DMS153 treated with DMSO at 0.1 percent for 48 hours (cell line): ENCODE measurements around the gene MMD.
"Not testable (repeated sequence)": the region's sequence is repeated elsewhere in the genome, so short reads cannot be mapped to it uniquely, and the experiment has no call there.

ENCODE experiments used
- DNase-seq: peaks from one replicate; lab custom pipeline; 2025; ENCODE audit not compliant: unreplicated experiment; lab: John Stamatoyannopoulos, UW

MMD gene

DNA sequence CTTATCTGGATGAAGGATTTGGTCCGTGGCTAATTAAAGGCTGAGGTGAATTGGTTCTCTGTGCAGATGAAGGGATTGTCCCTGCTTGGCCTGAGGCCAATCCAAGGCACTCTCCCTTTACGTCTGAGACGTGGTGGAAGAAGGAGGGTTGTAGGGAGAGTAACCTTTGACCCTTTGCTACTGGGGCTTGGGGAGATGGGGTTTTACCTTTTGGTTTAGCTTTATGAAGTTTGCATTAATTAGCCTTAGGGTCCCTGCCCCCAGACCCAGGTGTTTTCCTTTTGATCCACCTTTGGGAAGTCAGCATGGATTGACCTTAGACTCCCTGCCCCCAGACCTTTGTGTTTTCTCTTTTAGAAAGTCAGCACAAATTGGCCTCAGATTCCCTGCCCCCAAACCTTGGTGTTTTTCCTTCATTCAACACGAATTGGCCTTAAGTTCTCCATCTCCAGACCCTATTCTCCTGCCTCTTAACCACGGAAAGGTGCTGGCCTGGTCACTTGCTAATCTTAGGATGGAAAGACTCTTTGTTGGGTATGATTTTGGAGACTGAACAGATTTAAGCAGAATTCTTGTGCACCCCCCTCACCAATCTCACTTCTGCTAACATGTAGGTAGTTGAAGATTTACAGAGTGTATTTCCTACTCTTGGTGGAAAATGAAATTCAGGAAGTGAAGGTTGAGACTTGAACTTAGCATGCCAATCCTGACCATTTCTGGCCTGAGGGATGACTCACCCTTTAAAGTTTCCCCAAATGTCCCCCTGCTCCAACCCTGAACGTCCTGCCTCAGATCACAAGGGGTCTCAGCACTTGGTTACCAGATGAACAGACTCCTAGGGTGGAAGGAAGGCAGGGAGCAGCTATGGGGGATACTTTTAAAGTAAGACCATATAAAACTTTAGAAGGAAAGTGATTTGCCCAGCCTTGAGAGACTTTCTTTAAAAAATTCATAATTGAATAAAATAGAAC lies 23.1 kb upstream of the MMD start:
- DNase-seq = no peak

DNA sequence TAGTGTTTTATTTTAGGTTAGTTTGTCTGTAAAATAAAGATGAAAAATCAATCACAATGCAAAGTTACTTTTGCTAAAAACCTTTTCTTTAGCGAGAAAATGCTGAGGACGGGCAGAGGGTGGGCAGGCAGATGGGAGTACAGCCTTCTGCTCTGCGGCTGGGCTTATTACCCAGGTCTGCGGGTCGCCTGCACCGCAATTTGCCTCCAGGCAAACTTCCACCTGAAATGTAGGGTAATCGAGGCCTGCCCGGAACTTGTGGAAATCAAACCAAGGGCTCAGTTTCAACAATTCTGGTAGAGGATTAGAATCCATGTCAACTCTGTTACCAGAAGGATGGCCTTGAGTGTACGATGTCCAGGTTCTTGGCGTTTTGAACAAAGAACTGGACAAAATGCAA lies 22.3 kb upstream of the MMD start:
- no peak for DNase-seq

DNA sequence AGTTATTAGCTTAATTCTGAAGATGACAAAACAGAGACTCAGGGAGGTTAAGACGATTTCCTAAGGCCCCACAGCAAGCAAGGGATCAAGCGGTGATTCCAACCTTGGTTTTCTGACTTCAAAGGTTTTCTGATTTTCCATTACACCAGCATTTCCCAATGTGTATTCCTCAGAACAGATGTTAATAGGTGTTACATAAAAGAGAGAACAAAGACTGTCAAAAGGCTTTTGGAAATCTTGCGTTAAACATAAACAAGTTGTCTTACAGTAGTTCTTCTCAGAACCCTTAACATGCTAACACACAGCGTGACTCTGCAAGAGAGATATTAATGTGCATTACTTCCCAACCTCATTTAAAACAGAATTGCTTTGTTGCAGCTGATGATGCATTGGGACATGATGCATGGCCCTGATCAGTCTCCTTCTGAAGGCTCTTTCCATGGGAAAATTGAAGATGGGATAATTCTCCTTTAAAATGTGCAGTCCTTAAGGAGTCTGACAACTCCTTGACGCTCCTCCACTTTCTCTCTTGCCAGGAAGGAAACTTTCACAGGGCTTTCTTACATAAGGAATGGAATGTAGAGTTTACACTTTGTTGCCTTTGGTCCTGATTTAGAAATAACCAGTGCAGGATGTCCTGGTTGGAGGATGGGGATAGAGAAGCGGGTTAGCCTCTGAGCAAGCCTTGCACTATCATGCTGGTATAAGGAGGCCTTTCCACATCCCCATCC lies 21.5 kb upstream of the MMD start:
- DNase-seq = no peak

DNA sequence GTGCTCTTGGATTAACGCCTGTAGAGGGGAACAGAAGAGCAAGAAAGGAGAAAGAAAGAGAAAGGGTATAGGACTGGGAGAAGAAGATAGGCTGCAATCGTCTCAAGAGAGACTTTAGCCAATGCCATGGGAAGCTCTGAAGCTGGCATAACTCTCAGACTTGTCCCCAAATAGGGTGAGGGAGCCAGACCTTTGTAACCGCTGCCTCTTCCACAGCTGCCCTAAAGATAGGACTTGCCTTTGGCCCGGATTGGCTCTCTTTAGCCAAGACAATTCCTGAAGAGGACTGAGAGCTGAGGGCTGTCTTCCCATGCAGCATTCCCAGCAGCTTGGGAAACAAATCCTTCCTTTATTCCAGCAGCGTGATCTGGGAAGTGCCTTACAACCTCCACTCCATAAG lies 20.8 kb upstream of the MMD start:
- no peak for DNase-seq

DNA sequence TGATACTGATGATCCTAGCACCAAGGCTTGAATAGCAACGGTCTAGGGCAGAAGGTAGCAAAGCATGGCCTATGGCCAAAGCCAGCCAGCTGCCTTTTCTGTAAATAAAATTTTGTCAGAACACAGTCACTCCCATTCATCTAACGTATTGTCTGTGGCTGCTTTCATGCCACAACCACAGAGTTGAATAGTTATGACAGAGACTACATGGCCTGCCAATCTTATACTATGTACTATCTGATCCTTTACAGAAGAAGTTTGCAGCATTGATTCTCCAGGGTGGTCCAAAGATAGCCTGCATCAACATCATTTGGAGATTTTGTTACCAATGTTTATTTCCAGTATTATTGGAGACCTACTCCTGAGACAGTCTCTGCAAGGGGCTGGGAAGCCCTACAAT lies 19.9 kb upstream of the MMD start:
- peak; percentile 16 for DNase-seq

DNA sequence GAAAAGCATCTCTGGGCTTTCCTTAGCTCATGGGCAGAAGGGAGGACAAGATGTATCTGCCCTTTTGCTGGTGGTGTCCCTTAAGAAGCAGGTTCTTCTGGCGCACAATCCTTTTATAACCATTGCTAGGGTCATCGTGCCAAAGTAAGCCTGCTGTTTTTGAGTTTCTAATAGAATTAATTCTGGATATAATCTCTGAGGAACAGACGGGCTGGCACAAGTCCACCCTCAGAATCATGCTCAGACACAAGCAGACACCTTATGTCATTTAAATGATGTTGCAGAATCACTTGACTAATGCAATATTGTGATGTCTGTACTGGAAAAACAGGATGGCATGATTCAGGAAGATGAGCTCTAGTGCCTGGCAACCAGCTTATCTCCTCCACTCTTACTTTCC lies 18.8 kb upstream of the MMD start:
- DNase-seq = no peak

DNA sequence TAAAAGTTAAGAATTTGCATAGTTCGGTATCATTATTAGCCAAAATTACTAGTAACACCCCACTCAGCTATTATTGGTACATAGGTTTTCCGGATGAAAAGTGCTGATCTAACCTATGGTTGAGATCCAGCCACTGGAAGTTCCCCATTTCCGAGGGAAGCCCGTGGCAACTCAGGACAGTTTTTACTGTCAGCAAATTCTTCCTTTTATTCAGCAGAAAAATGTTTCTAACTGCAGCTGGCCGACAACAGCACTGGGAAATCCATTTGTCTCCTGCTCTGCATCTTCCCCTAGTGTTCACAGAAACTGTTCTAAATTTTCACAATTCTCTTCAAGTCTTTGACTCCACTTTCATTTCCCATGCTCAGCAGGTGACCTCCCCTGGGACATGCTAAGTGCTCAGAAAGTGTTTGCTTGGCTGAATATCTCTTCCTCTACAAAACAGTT lies 15.5 kb upstream of the MMD start:
- no peak for DNase-seq

DNA sequence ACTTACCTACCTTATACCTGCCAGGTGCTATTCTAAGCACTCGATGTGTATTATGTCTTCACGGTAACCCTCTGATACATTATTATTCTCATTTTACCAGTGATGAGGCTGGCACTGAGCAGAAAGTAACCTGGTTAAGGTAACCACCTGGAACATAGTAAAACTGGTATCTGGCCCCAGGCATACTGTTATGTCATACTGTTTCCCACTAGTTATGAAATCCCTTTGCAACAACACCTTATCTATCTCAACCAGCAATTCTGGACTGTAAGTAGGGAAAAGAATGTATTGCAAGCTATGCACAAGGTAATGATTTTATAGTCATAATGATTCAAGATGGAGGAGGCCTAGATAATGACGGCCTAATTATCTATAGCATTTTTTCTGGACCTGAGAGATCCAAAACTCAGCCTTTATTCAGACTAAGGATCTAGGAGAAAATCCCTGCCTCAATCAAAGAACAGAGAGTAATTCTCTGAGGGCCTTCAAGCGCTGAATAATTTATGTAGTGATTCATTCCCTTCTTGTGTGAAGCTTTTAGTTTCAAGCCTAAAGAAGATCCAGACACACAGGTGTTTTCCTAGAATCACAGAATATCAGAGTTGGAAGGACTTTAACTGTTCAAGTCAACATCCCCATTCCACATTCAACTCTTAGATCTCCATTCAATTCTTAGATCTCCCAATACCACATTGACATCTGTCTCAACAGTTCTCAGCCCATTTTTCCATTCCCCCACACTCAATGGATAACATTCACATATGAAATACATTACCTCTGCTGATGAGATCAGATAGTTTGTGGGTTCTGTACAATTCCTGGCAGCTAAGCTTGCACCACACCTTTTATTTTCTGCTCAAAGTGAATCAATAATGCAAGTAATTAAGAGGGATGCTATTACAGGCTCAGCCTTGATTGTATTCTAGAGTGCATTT lies 14.9 kb upstream of the MMD start:
- DNase-seq = no peak

DNA sequence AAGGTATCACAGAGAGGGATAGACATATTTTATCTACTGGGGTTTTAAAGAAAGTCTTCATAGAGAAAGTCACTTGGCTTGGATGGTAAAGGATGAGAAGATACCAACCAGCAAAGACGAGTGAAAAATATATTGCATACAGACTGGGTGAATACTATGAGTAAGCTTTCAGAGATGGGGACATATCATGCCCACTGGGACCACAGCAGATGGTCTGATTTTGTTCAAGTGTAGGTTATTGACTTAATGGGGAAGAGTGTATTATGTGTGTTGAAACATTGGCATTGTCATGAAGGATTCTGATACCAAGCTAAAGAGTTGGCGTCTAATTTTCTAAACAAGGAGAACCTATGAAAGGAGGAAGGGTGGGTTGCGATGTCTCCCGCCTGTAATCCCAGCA lies 13.8 kb upstream of the MMD start:
- DNase-seq = no peak

DNA sequence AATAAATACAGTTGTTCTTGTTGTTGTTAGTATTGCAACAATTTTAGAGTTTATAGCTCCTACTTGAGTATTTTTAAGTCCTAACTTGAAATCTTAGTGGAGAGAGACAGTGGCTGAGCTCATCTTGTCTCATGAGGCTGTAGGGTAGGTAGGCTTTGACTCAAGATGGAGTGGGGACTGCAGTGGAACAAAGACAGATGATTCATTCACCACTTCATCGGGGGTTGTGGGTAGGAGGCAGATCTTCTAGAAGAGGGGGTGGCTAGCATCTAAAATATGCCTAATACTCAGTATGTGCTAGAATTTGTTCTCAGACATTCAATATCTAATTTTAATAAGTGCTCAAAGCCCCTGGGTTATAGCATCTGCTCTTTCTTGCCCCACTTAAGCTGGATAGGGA lies 13.1 kb upstream of the MMD start:
- DNase-seq = no peak

DNA sequence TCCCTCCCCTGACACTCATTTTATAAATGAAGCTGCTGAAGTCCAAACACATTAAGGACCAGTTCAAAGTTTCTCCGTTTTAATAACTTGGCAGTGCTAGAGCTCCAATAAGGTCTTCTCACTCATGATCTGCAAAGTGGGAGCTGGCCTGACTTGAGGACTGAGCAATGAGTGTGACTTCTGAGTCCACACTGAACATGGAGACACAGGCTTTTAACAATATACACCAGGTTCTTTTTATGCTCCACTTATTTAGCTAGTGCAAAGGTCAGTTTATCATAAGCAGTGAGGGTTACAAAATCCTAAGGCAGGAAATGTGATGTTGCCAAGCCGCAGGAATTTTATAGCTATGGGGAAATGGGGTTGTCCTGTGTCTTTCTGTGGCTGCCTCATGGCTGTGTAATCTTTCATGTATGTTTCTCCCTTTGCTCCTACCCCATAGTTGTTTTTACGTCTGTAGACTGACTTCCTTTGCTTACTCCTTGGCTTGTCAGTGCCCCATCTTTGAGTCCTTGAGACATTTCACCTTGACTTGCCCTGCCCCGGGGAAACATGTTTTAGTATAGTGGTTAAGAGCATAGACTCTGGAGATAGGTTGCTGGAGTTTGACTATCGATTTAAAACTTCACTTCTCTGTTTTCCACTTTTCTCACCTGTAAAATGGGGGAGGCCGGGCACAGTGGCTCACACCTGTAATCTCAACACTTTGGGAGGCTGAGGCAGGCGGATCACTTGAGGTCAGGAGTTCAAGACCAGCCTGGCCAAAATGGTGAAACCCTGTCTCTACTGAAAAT lies 12.2 kb upstream of the MMD start:
- DNase-seq = no peak

DNA sequence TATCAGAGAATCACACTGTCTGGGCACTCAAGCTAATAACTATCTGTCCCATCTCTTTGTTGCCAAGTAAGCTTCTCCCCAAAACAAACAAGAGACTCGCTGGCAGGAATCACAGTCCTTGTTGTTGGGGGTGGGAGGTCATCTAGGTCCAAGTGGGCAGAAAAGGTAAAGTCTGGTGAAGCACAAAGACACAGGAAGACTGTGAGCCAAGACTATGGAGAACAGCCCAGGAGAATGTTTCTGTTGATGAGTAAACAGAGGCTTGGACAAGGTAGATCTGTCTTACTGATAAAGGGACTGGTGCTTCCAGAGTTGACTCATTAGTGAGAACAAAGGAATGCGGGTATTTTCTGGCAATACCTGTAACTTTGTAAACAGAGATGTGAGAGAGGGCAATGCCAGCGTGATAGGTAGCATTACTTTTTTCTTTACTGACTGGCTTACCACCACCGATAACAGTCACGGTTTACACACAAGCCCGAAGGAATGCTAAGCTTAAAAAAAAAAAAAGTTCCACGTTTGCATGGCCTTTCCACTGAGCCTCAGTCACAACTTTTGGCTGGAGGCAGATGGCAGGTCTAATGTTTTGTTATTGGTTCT lies 11.5 kb upstream of the MMD start:
- no peak for DNase-seq

DNA sequence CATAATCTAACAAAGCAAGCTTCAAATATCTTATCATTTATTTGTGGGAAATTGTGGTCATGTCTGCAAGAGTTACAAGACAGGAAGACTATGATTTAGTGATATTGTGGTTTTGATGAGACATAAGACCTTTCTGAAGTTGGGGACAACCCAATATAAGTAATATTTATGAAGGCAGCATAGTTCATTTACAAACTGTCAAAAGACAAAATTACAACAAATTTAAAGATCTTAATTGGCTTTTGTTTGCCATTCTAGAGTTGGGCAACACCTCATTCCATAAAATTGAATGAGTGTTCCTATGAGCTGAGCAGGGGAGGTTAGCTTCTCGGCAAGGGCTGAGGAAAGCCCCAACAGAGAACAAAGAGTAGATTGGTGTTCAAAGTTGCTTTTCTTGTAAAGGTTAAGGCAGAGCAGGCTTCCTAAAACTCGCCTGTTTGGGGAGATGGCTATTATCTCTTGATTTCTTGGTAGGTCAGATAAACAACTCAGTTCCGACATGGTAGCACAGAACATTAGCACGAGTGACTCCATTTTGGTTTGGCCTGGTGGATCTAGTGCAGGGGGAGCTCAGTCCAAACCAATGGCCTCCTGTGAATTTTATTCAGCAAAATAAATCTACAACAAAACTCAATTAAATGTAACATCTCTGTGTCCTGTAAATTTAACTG lies 10.9 kb upstream of the MMD start:
- no peak for DNase-seq

DNA sequence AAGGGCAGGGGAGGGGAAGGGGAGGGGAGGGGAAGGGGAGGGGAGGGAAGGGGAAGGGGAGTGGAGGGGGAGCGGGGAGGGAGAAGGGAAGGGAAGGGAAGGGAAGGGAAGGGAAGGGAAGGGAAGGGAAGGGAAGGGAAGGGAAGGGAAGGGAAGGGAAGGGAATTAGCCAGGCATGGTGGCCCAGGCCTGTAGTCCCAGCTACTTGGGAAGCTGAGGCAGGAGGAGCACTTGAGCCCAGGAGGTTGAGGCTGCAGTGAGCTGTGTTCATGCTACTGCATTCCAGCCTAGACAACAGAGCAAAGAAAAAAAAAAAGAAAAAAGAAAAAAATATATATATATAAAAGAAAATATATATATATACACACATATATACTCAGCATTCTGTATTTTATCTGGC lies 10.3 kb upstream of the MMD start:
- not testable (repeated sequence) for DNase-seq

DNA sequence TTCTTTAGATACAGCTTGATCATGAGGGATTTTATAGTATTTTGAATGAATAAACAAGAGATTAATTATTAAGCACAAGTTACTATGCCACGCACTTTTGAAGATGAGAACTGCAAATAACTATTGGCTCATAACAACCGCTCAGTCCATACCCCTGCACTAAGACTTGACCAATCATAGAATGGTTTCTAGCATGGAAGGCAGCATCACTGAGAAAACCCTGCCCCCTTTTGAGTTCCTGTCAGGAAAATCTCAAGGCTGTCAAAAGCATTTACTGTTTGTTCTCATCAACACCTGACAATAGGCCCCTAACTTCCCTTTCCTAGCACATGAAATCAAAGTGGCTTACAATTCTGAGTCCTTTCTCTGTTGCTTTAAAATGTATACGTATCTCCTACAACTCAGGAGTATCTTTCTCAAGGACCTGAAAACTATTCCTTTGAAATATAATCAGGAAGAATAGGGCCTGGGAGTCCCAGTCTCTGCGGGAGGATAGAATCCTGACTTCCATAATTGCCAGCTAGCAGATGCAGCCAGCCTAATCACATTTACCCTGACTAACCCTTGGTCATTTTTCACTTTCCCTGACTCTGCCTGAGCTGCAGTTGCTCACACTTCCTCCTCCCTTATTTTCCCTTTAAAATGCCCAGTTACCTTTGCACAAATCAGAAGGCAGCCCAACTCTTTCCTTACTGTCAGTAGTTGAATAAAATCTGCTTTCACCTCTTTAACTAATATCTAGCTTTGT lies 9.1 kb upstream of the MMD start:
- no peak for DNase-seq

DNA sequence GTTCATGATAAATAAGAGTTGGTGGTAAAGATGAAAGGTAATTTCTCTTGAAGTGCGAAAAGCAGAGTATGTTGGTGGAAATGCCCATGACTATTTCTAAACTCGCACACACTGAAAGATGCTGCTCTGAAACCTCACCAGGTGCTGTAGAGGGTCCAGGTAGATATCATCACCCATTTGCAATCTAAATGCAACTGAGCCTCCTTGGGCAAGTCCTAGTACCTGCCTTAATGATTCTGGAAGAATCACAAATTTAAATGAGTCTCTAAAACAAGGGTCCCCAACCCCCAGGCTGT lies 5.9 kb upstream of the MMD start:
- DNase-seq = no peak

DNA sequence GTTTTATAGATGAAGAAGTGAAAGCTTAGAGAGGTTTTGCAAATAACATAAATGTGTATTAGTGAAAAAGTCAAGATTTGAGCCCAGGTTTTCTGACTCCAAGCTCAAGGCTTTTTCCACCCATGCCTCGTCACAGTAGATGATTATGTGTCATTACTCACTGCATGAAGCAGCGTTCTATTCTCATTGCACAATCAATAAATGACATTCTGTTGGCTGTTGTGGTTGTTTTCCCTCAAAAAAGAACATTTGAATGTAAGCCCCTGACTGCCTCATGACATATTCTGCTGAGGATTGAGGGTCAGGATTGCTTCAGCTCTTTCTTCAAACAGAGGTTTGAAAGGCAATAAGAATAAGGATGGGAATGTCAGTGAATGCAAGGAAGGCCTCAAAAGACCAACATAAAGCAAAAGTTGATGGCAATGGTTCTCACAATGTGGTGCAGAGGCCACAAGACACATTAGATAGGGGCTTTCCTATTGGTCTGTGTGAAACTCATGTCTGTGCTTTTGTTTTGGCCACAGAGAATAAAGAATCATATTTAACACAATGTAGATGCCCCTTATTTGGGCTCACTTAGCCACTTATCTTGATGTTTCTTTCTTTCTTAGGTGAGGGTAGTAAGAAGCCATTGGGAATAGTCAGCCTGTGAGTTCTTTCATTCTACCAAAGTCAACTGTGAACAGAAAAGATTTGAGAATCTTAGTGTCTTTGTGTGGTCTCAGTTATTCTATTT lies 5.4 kb upstream of the MMD start:
- no peak for DNase-seq

DNA sequence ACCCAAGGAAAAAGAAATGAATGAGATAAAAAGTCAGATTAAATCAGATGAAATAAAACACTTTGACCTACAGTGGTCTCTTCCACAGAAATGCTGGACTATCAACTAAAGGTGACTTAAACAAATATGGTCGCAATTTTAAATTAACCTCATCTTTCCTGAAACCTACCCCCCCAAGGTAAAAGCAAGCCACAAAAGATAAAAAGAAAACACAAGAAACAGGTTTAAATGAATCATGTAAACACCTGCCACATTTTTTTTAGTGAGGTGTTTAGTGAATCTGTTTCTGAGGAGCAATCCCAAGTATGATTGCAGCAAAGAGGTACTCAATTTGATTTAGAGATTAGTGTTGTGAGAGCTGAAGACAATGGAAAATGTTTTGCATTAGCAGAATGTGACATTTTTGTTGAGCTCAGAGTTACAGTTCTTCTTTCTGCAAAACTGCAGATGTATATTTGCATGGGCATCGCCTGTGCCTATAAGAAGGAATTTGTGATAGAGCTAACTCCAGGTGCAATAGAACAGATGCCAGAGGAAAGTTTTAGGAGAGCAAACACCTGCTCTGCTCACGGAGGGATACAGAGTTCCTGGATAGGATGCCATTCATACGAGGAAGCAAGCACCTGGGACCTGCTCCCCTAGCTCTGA lies 3.4 kb upstream of the MMD start:
- no peak for DNase-seq
